Right lobe of liver (tissue), 4 donors: ENCODE data around the gene HEXIM2.

ENCODE experiments used
- POLR2A ChIP-seq: fragments of 450-650 bp; IDR thresholded peaks from one replicate; pipeline ENCODE4 v1.6.1; 2017; ENCODE audit warnings: antibody characterized with exemption, mild to moderate bottlenecking
- TF ChIP-seq, protein P1 (sequence below), 4 donors: fragments of 200-600 bp in 3 of 4; fragments of 450-650 bp in 1 of 4; IDR thresholded peaks; one replicate each; pipeline versions ENCODE4 v1.5.1 to v1.8.0; 2016 to 2022; ENCODE audit warnings: antibody characterized with exemption in 4 of 4, mild to moderate bottlenecking in 2 of 4
- donor health status: DM: no; HTN: no; CAD: no.
- donor health status: DM: no; HTN: no; CAD: no.
- donor health status: DM: no; HTN: yes; CAD: no.

GRCh38 chr17:45161288-45162024, at the start of gene HEXIM2:
- TF ChIP-seq, protein P1, sequence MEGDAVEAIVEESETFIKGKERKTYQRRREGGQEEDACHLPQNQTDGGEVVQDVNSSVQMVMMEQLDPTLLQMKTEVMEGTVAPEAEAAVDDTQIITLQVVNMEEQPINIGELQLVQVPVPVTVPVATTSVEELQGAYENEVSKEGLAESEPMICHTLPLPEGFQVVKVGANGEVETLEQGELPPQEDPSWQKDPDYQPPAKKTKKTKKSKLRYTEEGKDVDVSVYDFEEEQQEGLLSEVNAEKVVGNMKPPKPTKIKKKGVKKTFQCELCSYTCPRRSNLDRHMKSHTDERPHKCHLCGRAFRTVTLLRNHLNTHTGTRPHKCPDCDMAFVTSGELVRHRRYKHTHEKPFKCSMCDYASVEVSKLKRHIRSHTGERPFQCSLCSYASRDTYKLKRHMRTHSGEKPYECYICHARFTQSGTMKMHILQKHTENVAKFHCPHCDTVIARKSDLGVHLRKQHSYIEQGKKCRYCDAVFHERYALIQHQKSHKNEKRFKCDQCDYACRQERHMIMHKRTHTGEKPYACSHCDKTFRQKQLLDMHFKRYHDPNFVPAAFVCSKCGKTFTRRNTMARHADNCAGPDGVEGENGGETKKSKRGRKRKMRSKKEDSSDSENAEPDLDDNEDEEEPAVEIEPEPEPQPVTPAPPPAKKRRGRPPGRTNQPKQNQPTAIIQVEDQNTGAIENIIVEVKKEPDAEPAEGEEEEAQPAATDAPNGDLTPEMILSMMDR (IDR thresholded peaks at IDR 0.05): no peak
- TF ChIP-seq POLR2A: peak; percentile 89
